ENCODE data around the gene JADE3. TPM values are rescaled to one million over a fixed set of nuclear protein-coding genes. Genes with fewer than 3 reads are reported as not detected.

The JADE3 gene
- total RNA-seq, 1 donor from 2014 or later: 2.8 TPM

DNA sequence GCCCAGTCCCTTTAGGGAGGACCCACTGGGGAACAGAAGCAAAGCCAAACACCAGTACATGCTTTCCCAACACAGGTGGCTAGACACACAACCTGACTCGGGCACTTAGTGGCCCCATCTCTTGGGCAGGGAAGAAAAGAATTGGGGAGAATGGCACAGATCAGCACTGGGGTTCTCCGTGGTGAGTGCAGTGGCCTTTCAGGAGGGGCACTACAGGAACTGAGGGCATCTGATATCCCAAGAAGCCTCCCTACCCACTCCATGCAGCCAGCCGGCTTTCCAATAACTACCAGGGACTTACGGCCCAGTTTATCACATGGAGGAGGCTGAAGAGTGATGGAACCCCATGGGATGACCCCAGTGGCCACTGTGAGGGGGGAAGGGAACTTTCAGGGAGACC, 189.0 kb downstream of the JADE3 start:
- DNase-seq (ENCODE audit: low read depth): no peak

Other genes starting within 250 kb of the JADE3 start
- 36.0 and 38.7 TPM in 2 replicates for gene SLC9A7, start 153.3 kb upstream of the JADE3 start, total RNA-seq
- gene RP2, start 75.4 kb upstream of the JADE3 start, total RNA-seq: 6.8 and 7.2 TPM in 2 replicates
- gene RGN, start 166.0 kb downstream of the JADE3 start, total RNA-seq: not detected in 2 replicates
- gene NDUFB11, start 232.3 kb downstream of the JADE3 start, total RNA-seq: 46.6 and 53.0 TPM in 2 replicates
- gene RBM10, start 232.8 kb downstream of the JADE3 start, total RNA-seq: 33.6 and 38.1 TPM in 2 replicates